Fibroblast of the aortic adventitia (primary cell): ENCODE results near the gene MPV17L. TPM values are rescaled to one million over a fixed set of nuclear protein-coding genes. Genes with fewer than 3 reads are reported as not detected.
"Not testable (repeated sequence)": the region's sequence is repeated elsewhere in the genome, so short reads cannot be mapped to it uniquely, and the experiment has no call there.

ENCODE experiments used
- DNase-seq: peaks from one replicate; pipeline ENCODE4 v3.0.0-alpha.2; 2010; ENCODE audit warnings: low read depth
- H3K4me3 ChIP-seq: 2 replicates; pipeline ENCODE4 v1.5.1; 2011; ENCODE audit warnings: low read depth, mild to moderate bottlenecking, control low read depth, low read length, moderate library complexity
- CTCF ChIP-seq: IDR thresholded peaks from 2 replicates; pipeline ENCODE4 v1.5.1; 2011; ENCODE audit warnings: mild to moderate bottlenecking, low read length, control low read depth, inconsistent platforms; ENCODE audit not compliant: insufficient read depth
- total RNA-seq: library from RNA; depleted of rRNA; stranded (reverse); fragments of >200 nt; gene quantifications from 2 replicates; pipeline ENCODE4 v1.2.3, GENCODE V29; 2012; ENCODE audit warnings: low replicate concordance

The MPV17L gene
- total RNA-seq, 1 donor, result 3.3 TPM

GRCh38 chr16:15398618-15399316 is 3.2 kb downstream of the MPV17L start:
- TF ChIP-seq CTCF, result no peak
- no peak overlapping the region for H3K4me3 ChIP-seq
- DNase-seq, result no peak

- H3K4me3 ChIP-seq, result no peak overlapping the region
- TF ChIP-seq CTCF, result no peak
- no peak for DNase-seq
Measured at GRCh38 chr16:15399317-15399716, 3.8 kb downstream of the MPV17L start.

- not testable (repeated sequence) for H3K4me3 ChIP-seq, DNase-seq
Measured at GRCh38 chr16:15400314-15400713, 4.8 kb downstream of the MPV17L start.

DNA sequence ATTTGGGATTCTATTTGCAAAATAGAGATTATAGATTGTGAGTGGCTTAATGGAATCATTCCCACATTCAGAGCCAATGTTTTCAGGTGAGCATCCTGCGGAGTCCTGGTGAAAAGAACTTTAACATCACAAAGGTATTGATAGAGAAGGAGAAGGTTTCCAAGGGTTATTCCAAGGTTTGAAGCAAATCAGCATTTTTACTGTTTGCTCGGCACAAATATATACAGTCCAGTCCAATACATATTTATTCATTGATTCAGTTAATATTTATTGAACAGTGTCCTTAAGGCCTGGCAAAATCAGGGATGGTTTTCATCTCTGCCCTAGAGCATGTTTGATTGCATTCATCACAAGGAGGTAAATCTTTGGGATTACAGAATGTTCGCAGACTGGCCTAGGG is 6.4 kb downstream of the MPV17L start:
- no peak for DNase-seq
- H3K4me3 ChIP-seq, result no peak overlapping the region
- no peak for TF ChIP-seq CTCF

DNA sequence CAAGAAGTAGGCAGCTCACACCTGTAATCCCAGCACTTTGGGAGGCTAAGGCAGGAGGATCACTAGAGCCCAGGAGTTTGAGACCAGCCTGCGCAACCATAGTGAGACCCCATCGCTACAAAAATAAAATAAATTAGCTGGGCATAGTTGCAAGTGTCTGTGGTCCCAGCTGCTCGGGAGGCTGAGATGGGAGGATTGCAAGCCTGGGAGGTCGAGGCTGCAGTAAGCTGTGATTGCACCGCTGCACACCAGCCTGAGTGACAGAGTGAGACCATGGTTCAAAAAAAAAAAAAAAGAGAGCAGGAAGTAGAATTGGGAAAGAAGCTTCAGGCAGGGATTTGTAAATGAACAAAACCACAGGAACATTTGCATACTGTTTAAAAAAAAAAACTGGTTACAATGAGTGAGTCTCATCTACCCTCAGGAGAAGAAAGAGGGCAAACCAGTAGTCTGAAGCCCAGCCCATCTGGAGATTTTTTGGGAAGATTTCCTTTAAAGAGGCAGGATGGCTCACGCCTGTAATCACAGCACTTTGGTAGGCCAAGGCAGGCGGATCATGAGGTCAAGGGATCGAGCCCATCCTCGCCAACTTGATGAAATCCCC is 7.9 kb downstream of the MPV17L start:
- TF ChIP-seq CTCF, result no peak
- DNase-seq, result no peak
- H3K4me3 ChIP-seq, result no peak overlapping the region

- not testable (repeated sequence) for DNase-seq, H3K4me3 ChIP-seq
Measured at GRCh38 chr16:15404091-15404490, 8.5 kb downstream of the MPV17L start.

DNA sequence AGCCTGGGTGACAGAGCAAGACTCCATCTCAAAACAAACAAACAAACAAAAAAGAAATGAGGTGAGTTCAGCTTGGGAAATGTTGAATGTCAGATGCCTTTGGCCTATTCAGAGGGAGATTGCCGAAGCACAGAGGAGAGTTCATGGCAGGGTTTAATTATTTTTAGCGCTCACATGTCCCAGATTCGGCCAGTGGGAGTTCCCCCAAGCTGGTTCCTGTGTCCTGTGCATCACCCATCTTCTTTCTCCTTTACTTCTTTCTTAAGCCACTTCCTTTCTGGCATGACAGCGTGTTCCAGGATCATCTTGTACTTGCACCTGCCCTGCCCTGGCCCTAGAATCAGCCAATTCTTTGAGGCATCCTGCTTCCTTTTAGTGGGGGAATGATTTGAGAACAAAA is 9.2 kb downstream of the MPV17L start:
- no peak overlapping the region for H3K4me3 ChIP-seq
- no peak for DNase-seq
- TF ChIP-seq CTCF, result no peak

GRCh38 chr16:15407756-15408155 is 12.2 kb downstream of the MPV17L start:
- not testable (repeated sequence) for DNase-seq, H3K4me3 ChIP-seq

- DNase-seq, H3K4me3 ChIP-seq: not testable (repeated sequence)
Measured at GRCh38 chr16:15409476-15409875, 13.9 kb downstream of the MPV17L start.
